NCI-H446 (cell line): ENCODE results near the gene RAMP2.

Experiments used
- DNase-seq, 2 experiments: peaks; one replicate each; lab custom pipeline; 2025; lab: John Stamatoyannopoulos, UW

The RAMP2 gene

GRCh38 chr17:42792545-42792944, 31.5 kb downstream of the RAMP2 start:
- DNase-seq, result no peak

- no peak for DNase-seq
Measured at GRCh38 chr17:42795061-42795460, 34.0 kb downstream of the RAMP2 start.

- DNase-seq, result no peak
Measured at GRCh38 chr17:42795465-42795864, 34.4 kb downstream of the RAMP2 start.

- no peak for DNase-seq
Measured at GRCh38 chr17:42796066-42796758, 35.2 kb downstream of the RAMP2 start.

- DNase-seq, result no peak
Measured at GRCh38 chr17:42797067-42798007, 36.3 kb downstream of the RAMP2 start.

GRCh38 chr17:42798011-42798382, 37.0 kb downstream of the RAMP2 start:
- no peak for DNase-seq

- DNase-seq, result peak; percentile 72 to 85
Measured at GRCh38 chr17:42798383-42799380, 37.7 kb downstream of the RAMP2 start, which contains the start of the genes CNTD1 and COA3. CNTD1 (plus strand) TSS chr17:42798861; CDS start chr17:42799068, 207 bp downstream. COA3 (minus strand) TSS chr17:42798704; CDS start chr17:42798681, 23 bp downstream.

- DNase-seq, result no peak
Measured at GRCh38 chr17:42803074-42803883, 42.3 kb downstream of the RAMP2 start.

GRCh38 chr17:42804918-42805367, 43.9 kb downstream of the RAMP2 start:
- no peak for DNase-seq

GRCh38 chr17:42806249-42806648, 45.2 kb downstream of the RAMP2 start:
- DNase-seq, result no peak

GRCh38 chr17:42809250-42809649, 48.2 kb downstream of the RAMP2 start:
- no peak for DNase-seq
